GM13976 (cell line): Measurements from ENCODE around the gene LRRTM4.
"Not testable (repeated sequence)": the region's sequence is repeated elsewhere in the genome, so short reads cannot be mapped to it uniquely, and the experiment has no call there.

Experiments used
- DNase-seq: peaks from one replicate; pipeline ENCODE4 v3.0.0; 2012; ENCODE audit warnings: low spot score
- CTCF ChIP-seq: IDR thresholded peaks from 2 replicates; pipeline ENCODE4 v1.5.1; 2012; ENCODE audit warnings: borderline replicate concordance, mild to moderate bottlenecking; ENCODE audit not compliant: insufficient read depth; ENCODE audit errors: extremely low read depth, missing control alignments, control extremely low read depth
- in situ Hi-C: fragments of 300-500 bp; cut with MboI; formaldehyde crosslinking; loops from one replicate; pipeline ENCODE4 v1.12.0; 2022; ENCODE audit warnings: low sequenced_read_pairs, mixed read lengths, inconsistent platforms; ENCODE audit not compliant: unreplicated experiment

The LRRTM4 gene

GRCh38 chr2:77156599-77156998 is 365.6 kb downstream of the LRRTM4 start:
- no peak for DNase-seq
- in situ Hi-C loops, result no loop called here
- TF ChIP-seq CTCF, result no peak

GRCh38 chr2:77155511-77155910 is 366.7 kb downstream of the LRRTM4 start:
- DNase-seq, result no peak
- TF ChIP-seq CTCF, result no peak
- in situ Hi-C loops, result no loop called here

- DNase-seq, result no peak
- TF ChIP-seq CTCF, result no peak
- in situ Hi-C loops, result no loop called here
Observed at GRCh38 chr2:77149565-77149964, 372.6 kb downstream of the LRRTM4 start.

GRCh38 chr2:77147153-77147552 is 375.0 kb downstream of the LRRTM4 start:
- no peak for DNase-seq
- in situ Hi-C loops, result no loop called here
- no peak for TF ChIP-seq CTCF

GRCh38 chr2:77144772-77145171 is 377.4 kb downstream of the LRRTM4 start:
- no peak for DNase-seq
- in situ Hi-C loops, result no loop called here
- TF ChIP-seq CTCF, result no peak

GRCh38 chr2:77142141-77142540 is 380.0 kb downstream of the LRRTM4 start:
- in situ Hi-C loops, result no loop called here
- no peak for DNase-seq

GRCh38 chr2:77128479-77128878 is 393.7 kb downstream of the LRRTM4 start:
- DNase-seq, in situ Hi-C loops: not testable (repeated sequence)

More at GRCh38 chr2:77142141-77142540, 380.0 kb downstream of the LRRTM4 start:
- TF ChIP-seq CTCF, result no peak
